OCI-M1 (cell line): ENCODE results near the gene GUCY1A2.
"Not testable (repeated sequence)": the region's sequence is repeated elsewhere in the genome, so short reads cannot be mapped to it uniquely, and the experiment has no call there.

ENCODE experiments used
- DNase-seq: peaks from one replicate; lab custom pipeline; 2025; lab: John Stamatoyannopoulos, UW

The GUCY1A2 gene

GRCh38 chr11:106943089-106943488, 75.2 kb downstream of the GUCY1A2 start:
- DNase-seq: no peak

DNA sequence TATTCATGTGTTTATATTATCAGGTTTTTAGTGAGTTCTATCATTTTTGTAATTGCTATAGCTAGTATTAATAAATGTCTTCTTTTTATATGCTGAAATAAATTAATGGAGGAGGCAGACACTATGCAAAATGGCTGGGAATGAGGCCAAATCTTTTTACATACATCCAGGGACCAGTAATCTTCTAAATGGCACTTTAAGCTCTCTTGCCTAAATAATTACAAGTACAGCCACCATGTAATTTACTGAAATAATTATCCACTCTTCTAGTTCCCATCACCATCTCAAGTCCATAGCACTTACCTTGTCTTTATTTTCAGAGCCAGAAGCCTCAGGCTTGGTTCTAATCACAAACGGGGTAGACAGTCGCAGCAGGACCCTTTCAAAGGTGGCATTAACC, 79.1 kb downstream of the GUCY1A2 start:
- no peak for DNase-seq

DNA sequence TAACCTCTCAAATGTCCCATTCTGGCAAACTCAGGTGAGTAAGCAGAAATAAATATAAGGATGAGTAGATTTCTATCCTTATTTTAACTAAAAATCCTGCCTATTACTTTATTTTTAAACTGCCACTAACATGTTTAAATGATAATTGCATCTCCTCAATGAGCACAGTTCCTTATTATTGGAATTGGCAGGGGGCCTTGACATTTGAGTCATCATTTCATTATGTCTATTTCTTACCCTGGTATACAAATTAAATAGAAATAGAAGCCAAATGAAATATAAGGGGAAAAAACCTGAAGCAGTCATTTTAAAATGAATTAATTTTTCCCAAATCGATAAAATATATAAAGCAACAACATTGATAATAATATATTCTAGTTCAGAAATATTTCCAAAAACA, 81.2 kb downstream of the GUCY1A2 start:
- DNase-seq: no peak

DNA sequence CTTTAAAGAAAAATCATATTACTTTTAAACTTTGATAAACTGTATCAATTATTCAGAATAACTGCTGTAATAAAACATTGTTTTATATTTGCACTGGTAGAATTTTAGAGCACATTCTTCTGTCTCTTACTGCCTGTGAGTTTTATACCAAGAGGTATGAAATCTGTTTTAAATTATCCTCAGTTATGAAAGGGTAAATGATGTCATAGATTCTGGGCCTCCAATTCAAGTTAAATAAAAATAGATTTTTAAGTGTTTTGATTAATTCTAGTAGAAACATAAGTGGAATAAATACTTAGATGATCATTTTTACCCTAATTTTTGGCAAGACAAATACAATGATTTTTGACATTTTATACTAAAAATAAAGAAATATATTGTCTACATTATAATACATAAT, 93.0 kb downstream of the GUCY1A2 start:
- DNase-seq: no peak

GRCh38 chr11:106920899-106921509, 97.3 kb downstream of the GUCY1A2 start:
- DNase-seq: no peak

DNA sequence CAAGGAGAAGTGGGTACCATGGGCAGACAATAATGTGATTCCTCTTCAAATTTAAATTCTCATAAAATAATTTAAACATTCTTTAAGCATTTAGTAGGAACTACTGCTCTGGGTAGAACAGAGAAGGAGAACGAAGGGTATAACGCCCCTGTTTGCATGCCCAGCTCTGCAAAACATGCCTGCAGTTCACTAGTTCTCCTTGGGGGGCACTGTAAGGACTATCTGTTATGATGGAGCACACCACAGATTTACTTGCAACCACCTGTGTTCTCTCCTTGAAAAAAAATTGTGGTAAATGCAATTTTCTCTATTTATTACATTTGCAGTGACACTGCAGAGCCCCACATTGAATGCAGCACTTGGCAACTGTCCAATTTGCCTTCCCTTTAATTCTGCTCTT, 100.3 kb downstream of the GUCY1A2 start:
- DNase-seq: no peak

GRCh38 chr11:106914409-106914808, 103.9 kb downstream of the GUCY1A2 start:
- no peak for DNase-seq

- no peak for DNase-seq
Observed at GRCh38 chr11:106913141-106913540, 105.1 kb downstream of the GUCY1A2 start.

DNA sequence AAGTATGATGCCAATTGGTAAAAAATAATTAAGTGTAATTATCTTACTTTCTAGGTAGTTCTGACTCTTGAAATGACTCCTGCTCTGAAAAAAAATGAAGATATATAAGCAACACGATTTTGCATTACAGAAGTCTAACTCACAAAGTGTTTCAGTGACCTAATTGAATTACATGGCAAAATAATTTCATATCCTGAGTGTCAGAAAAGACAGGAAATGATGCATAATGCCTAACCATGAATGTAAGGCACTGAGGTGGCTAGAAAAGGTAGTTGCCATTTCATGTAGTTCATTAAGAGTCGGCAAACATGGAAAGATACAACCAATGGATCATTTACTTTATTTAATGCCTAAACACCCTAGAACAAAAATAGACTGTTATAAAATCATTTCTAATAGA, 113.5 kb downstream of the GUCY1A2 start:
- DNase-seq: no peak

- no peak for DNase-seq
Observed at GRCh38 chr11:106889718-106890117, 128.6 kb downstream of the GUCY1A2 start.

GRCh38 chr11:106888386-106888785, 129.9 kb downstream of the GUCY1A2 start:
- DNase-seq: no peak

GRCh38 chr11:106883693-106884092, 134.6 kb downstream of the GUCY1A2 start:
- DNase-seq: not testable (repeated sequence)

GRCh38 chr11:106879832-106880546, 138.3 kb downstream of the GUCY1A2 start:
- no peak for DNase-seq

DNA sequence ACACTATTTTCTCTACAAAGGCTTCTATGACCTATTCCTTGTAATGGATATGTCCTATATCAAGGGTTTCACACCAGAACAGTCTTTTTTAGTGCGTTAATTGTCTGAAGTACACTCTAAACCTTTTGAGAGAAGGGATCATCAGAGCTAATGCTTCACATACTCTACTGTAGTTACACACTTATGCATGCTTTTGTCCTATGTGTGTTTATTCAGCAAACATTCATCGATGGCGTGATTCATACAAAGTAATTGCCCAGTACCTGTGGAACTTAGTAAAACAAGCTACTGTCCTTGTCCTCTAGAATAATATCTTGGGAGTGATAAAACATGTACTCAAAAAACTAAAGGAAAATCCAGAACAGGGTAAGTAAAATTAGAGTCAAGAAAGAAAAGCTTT, 139.2 kb downstream of the GUCY1A2 start:
- DNase-seq: no peak

DNA sequence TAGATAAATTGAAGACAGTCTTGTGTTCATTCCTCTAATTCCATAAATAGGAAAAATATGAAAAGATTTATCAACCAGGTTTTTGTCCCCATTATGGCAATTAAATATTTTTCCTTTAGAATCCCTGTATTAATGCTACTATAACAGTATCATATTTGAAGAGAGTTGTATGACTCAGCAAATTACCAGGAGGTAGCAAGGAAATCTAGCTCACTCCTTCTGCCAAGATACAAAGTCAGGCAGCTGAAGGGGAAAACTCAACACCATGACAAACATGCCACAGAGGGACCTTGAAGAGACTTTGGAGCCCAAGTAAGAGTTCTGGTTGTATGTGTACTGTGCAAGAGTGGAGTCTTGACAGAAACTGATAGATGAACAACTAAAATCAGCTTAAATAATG, 143.3 kb downstream of the GUCY1A2 start:
- no peak for DNase-seq

GRCh38 chr11:106872246-106872645, 146.0 kb downstream of the GUCY1A2 start:
- DNase-seq: no peak

GRCh38 chr11:106858200-106858599, 160.1 kb downstream of the GUCY1A2 start:
- no peak for DNase-seq

DNA sequence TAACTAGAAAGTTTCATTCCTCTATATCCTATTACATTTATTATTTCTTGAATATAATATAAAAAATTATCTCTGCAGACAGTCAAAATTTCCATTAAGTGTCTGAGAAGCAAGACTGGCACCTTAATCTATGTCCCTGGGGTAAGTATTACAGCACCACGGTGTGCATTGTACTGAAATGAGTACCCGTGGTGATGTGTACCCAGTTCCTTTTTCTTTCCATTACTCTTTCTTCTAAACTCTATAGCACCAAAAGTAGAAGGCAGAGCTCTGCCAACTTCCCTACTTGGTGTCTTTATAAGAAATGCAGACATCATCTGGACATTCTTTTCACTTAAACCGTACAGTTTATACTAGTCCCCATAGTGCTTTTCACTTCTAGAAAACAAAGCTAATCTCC, 161.7 kb downstream of the GUCY1A2 start:
- no peak for DNase-seq

- no peak for DNase-seq
Observed at GRCh38 chr11:106854429-106854828, 163.8 kb downstream of the GUCY1A2 start.

GRCh38 chr11:106853850-106854401, 164.3 kb downstream of the GUCY1A2 start:
- no peak for DNase-seq

DNA sequence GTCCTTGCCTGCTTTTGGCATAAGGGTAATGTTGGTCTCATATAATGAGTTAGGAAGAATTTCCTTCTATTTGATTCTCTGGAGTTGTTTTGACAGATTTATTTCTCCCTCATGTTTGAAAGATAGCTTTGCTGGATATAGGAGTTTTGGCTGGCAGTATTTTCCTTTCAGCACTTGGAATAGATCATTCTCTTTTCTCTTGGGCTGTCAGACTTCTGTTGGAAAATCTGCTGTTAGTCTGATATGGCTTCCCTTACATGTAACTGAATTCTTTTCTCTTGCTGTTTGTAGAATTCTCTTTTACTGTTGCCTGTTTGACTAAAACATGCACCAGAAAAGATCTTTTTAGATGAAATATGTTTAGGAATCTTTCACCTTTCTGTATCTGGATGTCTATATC, 165.5 kb downstream of the GUCY1A2 start:
- no peak for DNase-seq

DNA sequence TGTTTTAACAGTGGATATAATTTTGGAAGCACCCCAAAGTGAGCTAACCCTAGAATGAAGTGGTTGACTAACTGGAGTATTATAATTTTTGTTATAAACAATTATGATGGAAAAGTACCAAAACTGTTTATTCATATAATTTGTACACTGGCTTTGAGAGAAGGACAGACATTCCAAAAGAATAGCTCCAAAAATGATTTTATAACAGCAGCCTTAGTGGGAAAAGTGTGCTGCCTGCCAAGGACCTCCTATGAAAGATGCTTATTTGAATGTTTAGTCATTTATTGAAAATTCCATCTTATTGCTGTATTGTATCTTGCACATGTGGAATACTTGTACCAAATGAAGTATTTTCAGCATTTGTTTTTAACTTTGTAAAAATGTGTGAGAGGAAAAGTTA, 169.8 kb downstream of the GUCY1A2 start:
- no peak for DNase-seq

- DNase-seq: no peak
Observed at GRCh38 chr11:106842134-106842533, 176.1 kb downstream of the GUCY1A2 start.

GRCh38 chr11:106840947-106841346, 177.3 kb downstream of the GUCY1A2 start:
- no peak for DNase-seq
